ENCODE data around the gene MRS2. TPM values are rescaled to one million over a fixed set of nuclear protein-coding genes. Genes with fewer than 3 reads are reported as not detected.

MRS2 gene
- total RNA-seq, 1 experiment from 2014 or later: 19.8 TPM

GRCh38 chr6:24469811-24470210, 67.1 kb downstream of the MRS2 start:
- Histone ChIP-seq H3K4me2 (ENCODE audit: low read length) (no peak overlapping the region), H3K9me3 (ENCODE audit: low read length) (no peaks in the 10 kb centered on the region), H3K4me1 (ENCODE audit: insufficient read depth, low read length) (peaks cover 15% of the 10 kb centered on the region), H3K4me3 (ENCODE audit: low read length) (no peak overlapping the region), H3K36me3 (ENCODE audit: low read depth, low read length) (no peaks in the 10 kb centered on the region), H3F3A (ENCODE audit: low read length, unreplicated experiment) (no peaks in the 10 kb centered on the region), H3K27me3 (ENCODE audit: low read length) (no peaks in the 10 kb centered on the region), H2AFZ (ENCODE audit: low read length) (no peak overlapping the region), H3K79me2 (ENCODE audit: low read length) (no peaks in the 10 kb centered on the region), H3K27ac (ENCODE audit: low read length) (no peak overlapping the region), H4K20me1 (ENCODE audit: low read length) (no peaks in the 10 kb centered on the region), H3K9me2 (replicated peaks; ENCODE audit: low read length) (no peaks in the 10 kb centered on the region), H3K9ac (ENCODE audit: low read length) (no peak overlapping the region)
- BruUV-seq (replicated peaks): no TSS peak
- no peak for TF ChIP-seq EZH2 (IDR thresholded peaks at IDR 0.05; ENCODE audit: low read length, unreplicated experiment)
- TF ChIP-seq CTCF (conservative IDR thresholded peaks at IDR 0.05; ENCODE audit: low read depth, low read length): no peak
- TF ChIP-seq EZH2phosphoT487 (IDR thresholded peaks at IDR 0.05; ENCODE audit: borderline replicate concordance, low read length): no peak
- ChIA-PET CTCF (no interaction called here), POLR2A (ENCODE audit: unreplicated experiment) (no interaction called here)
- DNase-seq (no peak), ATAC-seq (no peak)
- intact Hi-C loops (cut with micrococcal nuclease): no loop called here

- TF ChIP-seq EZH2phosphoT487 (IDR thresholded peaks at IDR 0.05; ENCODE audit: borderline replicate concordance, low read length): no peak
- no peak for TF ChIP-seq EZH2 (IDR thresholded peaks at IDR 0.05; ENCODE audit: low read length, unreplicated experiment)
- no peak for TF ChIP-seq CTCF (conservative IDR thresholded peaks at IDR 0.05; ENCODE audit: low read depth, low read length)
- H3K79me2 ChIP-seq (ENCODE audit: low read length): no peaks in the 10 kb centered on the region
- no peaks in the 10 kb centered on the region for H3F3A ChIP-seq (ENCODE audit: low read length, unreplicated experiment)
- no peak overlapping the region for H3K4me3 ChIP-seq (ENCODE audit: low read length)
- H3K9me2 ChIP-seq (replicated peaks; ENCODE audit: low read length): no peaks in the 10 kb centered on the region
- no peaks in the 10 kb centered on the region for H3K36me3 ChIP-seq (ENCODE audit: low read depth, low read length)
- ChIA-PET CTCF (no interaction called here), POLR2A (ENCODE audit: unreplicated experiment) (no interaction called here)
- ATAC-seq (peak; percentile 59), DNase-seq (peak; percentile 74)
- H3K27me3 ChIP-seq (ENCODE audit: low read length): no peaks in the 10 kb centered on the region
- H3K4me1 ChIP-seq (ENCODE audit: insufficient read depth, low read length): peaks cover 15% of the 10 kb centered on the region
- peak overlapping the region; percentile 8; the same call in 1 of the 2 replicates for H3K27ac ChIP-seq (ENCODE audit: low read length)
- H2AFZ ChIP-seq (ENCODE audit: low read length): no peak overlapping the region
- intact Hi-C loops (cut with micrococcal nuclease): no loop called here
- H3K9me3 ChIP-seq (ENCODE audit: low read length): no peaks in the 10 kb centered on the region
- H4K20me1 ChIP-seq (ENCODE audit: low read length): no peaks in the 10 kb centered on the region
- no peak overlapping the region for H3K9ac ChIP-seq (ENCODE audit: low read length)
- no TSS peak for BruUV-seq (replicated peaks)
- H3K4me2 ChIP-seq (ENCODE audit: low read length): peak overlapping the region; percentile 24
Measured at GRCh38 chr6:24472181-24472580, 69.4 kb downstream of the MRS2 start.

Other genes with a start within 250 kb of the MRS2 start
- gene DCDC2, start 44.9 kb upstream of the MRS2 start, total RNA-seq (2014; rRNA removed): 0.11 TPM in 1 of 2 replicates, not detected in the other
- gene GPLD1, start 86.6 kb downstream of the MRS2 start, total RNA-seq (2014; rRNA removed): 1.3 and 3.9 TPM in 2 replicates
- 11.9 and 12.2 TPM in 2 replicates for gene ALDH5A1, start 92.0 kb downstream of the MRS2 start, total RNA-seq (2014; rRNA removed)
- 0.84 and 1.2 TPM in 2 replicates for gene KIAA0319, start 243.3 kb downstream of the MRS2 start, total RNA-seq (2014; rRNA removed)